Caco-2 (cell line): Measurements from ENCODE around the gene HLF. TPM values are rescaled to one million over a fixed set of nuclear protein-coding genes. Genes with fewer than 3 reads are reported as not detected.

Source experiments
- BruUV-seq: library from RNA; stranded (reverse); fragments of 400-500 nt; replicated peaks from 2 replicates; lab custom pipeline; 2021; lab: Mats Ljungman, UMichigan
- CTCF ChIA-PET: fragments of 300-600 bp; sonication (Branson Sonifier 250); formaldehyde crosslinking; loops from one replicate; lab custom pipeline; 2022; ENCODE audit warnings: antibody characterized with exemption; lab: Charles Lee
- POLR2A ChIA-PET: fragments of 300-600 bp; sonication (Branson Sonifier 250); formaldehyde crosslinking; loops from one replicate; lab custom pipeline; 2022; ENCODE audit warnings: antibody characterized with exemption; lab: Charles Lee
- DNase-seq, 2 experiments: peaks; one replicate each; pipeline versions ENCODE4 v3.0.0 to v3.0.0-alpha.2; 2020 to 2022
- H3K27me3 ChIP-seq: replicated peaks from 2 replicates; pipeline ENCODE4 v1.6.0; 2011; ENCODE audit warnings: low read length; ENCODE audit not compliant: control insufficient read depth, insufficient read depth
- H3K36me3 ChIP-seq: 2 replicates; pipeline ENCODE4 v1.5.1; 2011; ENCODE audit warnings: low read length; ENCODE audit not compliant: control insufficient read depth, insufficient read depth
- H3K4me1 ChIP-seq: fragments of 250-450 bp; sonication (Bioruptor Pico); 2 replicates; pipeline ENCODE4 v1.5.1; 2020; ENCODE audit warnings: mild to moderate bottlenecking
- H3K4me3 ChIP-seq: 2 replicates; pipeline ENCODE4 v1.5.1; 2011; ENCODE audit warnings: low read depth, mild to moderate bottlenecking, control low read depth, low read length
- H3K9me3 ChIP-seq: fragments of 250-450 bp; sonication (Bioruptor Pico); 2 replicates; pipeline ENCODE4 v1.5.1; 2020; ENCODE audit warnings: mild to moderate bottlenecking, moderate library complexity
- H3K27ac Mint-ChIP-seq: one replicate; pipeline ENCODE4 v1.8.0; 2022; ENCODE audit warnings: mixed read lengths; ENCODE audit not compliant: unreplicated experiment
- H3K27me3 Mint-ChIP-seq: one replicate; pipeline ENCODE4 v1.8.0; 2022; ENCODE audit warnings: mixed read lengths; ENCODE audit not compliant: insufficient read depth, unreplicated experiment
- H3K36me3 Mint-ChIP-seq: one replicate; pipeline ENCODE4 v1.8.0; 2022; ENCODE audit warnings: mild to moderate bottlenecking, mixed read lengths; ENCODE audit not compliant: insufficient read depth, unreplicated experiment
- H3K4me1 Mint-ChIP-seq: one replicate; pipeline ENCODE4 v1.8.0; 2022; ENCODE audit warnings: low read depth, mixed read lengths; ENCODE audit not compliant: unreplicated experiment
- H3K4me3 Mint-ChIP-seq: one replicate; pipeline ENCODE4 v1.8.0; 2022; ENCODE audit warnings: mild to moderate bottlenecking, moderate library complexity, mixed read lengths; ENCODE audit not compliant: unreplicated experiment
- H3K9me3 Mint-ChIP-seq: one replicate; pipeline ENCODE4 v1.8.0; 2022; ENCODE audit warnings: mixed read lengths; ENCODE audit not compliant: unreplicated experiment
- intact Hi-C: fragments of 100-400 bp; cut with micrococcal nuclease; formaldehyde crosslinking; loops from one replicate; pipeline ENCODE4 v1.10.0; 2022; ENCODE audit not compliant: unreplicated experiment
- total RNA-seq: library from RNA; stranded (reverse); gene quantifications from 2 replicates; pipeline ENCODE4 v1.2.3, GENCODE V29; 2022
- TF ChIP-seq, protein P1 (sequence below), 2 experiments: fragments of 200-600 bp in 1 of 2; IDR thresholded peaks; 1 replicate in 1 of 2; 2 replicates in 1 of 2; pipeline versions ENCODE4 v1.5.1 to v1.8.0; 2011 to 2022; ENCODE audit warnings: antibody characterized with exemption in 1 of 2, control low read depth in 1 of 2, inconsistent platforms in 1 of 2, low read depth in 1 of 2, low read length in 1 of 2, mild to moderate bottlenecking in 1 of 2, moderate library complexity in 1 of 2; ENCODE audit not compliant: insufficient read depth in 1 of 2, severe bottlenecking in 1 of 2, unreplicated experiment in 1 of 2

The HLF gene
- total RNA-seq, 1 experiment from 2014 or later: 19.8 TPM

DNA sequence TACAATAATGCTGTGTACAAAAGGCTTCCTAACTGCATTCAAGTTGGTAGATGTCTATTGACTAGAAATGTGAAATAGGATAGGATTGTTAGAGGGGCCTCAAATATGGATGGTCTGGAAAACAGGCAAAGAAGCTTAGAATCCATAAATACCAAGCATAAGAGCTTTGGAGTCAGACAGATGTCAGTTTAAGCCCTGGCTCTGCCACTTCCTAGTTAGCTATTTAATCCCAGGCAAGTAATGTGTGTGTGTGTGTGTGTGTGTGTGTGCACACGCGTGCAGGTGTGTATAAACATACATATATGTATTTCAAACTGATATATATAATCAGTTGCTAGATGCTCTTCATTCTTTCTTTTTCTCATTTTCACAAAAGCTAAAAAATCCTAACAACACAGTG is 90.2 kb downstream of the HLF start:
- no TSS peak for BruUV-seq
- CTCF ChIA-PET: interaction anchor here (1.0 kb wide), 1 partner anchor 59 kb away, joined by 3 read pairs; no protein-coding TSS in a partner anchor

DNA sequence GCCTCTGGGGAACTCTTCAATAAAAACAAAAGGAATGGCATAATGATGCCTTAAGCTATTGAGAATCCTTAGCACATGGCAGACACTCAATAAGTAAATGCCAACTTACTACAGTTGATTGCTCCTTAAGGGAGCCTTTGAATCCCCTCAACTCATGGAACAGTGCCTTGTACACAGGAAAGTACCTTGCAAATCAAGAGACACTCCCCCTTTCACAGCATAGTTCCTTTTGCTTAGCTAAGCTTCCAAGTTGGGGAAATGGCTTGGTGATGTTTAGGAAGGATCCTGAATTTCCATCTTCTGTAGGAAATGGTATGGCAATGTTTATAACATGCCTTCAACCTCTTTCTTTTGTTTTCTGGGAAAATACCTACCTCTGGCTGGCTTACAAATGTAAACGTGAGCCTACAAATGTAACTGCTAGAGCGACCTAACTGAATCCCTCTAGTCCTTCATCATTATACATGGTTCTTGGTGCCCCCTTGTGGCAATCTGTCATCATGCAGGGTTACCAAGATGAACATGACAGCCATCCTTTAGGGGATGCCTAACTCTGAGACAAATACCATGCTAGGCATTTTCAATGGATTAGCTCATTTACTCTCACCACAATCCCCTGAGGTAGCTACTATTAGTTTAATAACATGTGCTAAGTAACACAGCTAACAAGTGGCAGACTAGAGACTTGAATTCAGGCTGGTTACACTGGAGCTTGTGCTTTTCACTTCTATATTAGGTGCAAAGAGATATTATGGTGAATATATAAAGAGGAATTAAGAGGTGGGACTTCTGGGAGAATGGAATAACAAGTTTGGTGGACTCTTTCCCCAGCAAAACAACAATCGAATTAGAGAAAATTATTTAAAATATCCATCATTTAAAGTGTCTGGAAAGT is 91.9 kb downstream of the HLF start:
- intact Hi-C loops: loop anchor here (1.0 kb wide), 1 partner anchor 158 kb away; no protein-coding TSS in a partner anchor
- H3K27me3 ChIP-seq: no peaks in the 10 kb centered on the region
- H3K9me3 Mint-ChIP-seq: peaks cover 12% of the 10 kb centered on the region
- no peak overlapping the region for H3K4me3 ChIP-seq
- TF ChIP-seq, protein P1, sequence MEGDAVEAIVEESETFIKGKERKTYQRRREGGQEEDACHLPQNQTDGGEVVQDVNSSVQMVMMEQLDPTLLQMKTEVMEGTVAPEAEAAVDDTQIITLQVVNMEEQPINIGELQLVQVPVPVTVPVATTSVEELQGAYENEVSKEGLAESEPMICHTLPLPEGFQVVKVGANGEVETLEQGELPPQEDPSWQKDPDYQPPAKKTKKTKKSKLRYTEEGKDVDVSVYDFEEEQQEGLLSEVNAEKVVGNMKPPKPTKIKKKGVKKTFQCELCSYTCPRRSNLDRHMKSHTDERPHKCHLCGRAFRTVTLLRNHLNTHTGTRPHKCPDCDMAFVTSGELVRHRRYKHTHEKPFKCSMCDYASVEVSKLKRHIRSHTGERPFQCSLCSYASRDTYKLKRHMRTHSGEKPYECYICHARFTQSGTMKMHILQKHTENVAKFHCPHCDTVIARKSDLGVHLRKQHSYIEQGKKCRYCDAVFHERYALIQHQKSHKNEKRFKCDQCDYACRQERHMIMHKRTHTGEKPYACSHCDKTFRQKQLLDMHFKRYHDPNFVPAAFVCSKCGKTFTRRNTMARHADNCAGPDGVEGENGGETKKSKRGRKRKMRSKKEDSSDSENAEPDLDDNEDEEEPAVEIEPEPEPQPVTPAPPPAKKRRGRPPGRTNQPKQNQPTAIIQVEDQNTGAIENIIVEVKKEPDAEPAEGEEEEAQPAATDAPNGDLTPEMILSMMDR (IDR thresholded peaks at IDR 0.05; ENCODE audit: insufficient read depth in 1 of 2, low read depth in 1 of 2, low read length in 1 of 2, severe bottlenecking in 1 of 2, unreplicated experiment in 1 of 2): peak; percentile 80 to 85
- no peaks in the 10 kb centered on the region for H3K36me3 Mint-ChIP-seq
- DNase-seq: peak; percentile 80 to 84
- H3K4me3 Mint-ChIP-seq: no peak overlapping the region
- no peaks in the 10 kb centered on the region for H3K36me3 ChIP-seq
- no peaks in the 10 kb centered on the region for H3K4me1 ChIP-seq
- no peaks in the 10 kb centered on the region for H3K27me3 Mint-ChIP-seq
- no TSS peak for BruUV-seq
- ChIA-PET POLR2A (no interaction called here), CTCF (interaction anchor here (0.6 to 2.5 kb wide), 9 partner anchors 8 to 364 kb away, joined by 3 to 9 read pairs (median 4); no protein-coding TSS in a partner anchor)
- H3K27ac Mint-ChIP-seq: no peak overlapping the region
- peaks cover 6% of the 10 kb centered on the region for H3K4me1 Mint-ChIP-seq
- no peaks in the 10 kb centered on the region for H3K9me3 ChIP-seq

More for the DNA sequence above, 90.2 kb downstream of the HLF start:
- Histone ChIP-seq H3K9me3 (no peaks in the 10 kb centered on the region), H3K4me3 (no peak overlapping the region), H3K4me1 (no peaks in the 10 kb centered on the region), H3K27me3 (no peaks in the 10 kb centered on the region), H3K36me3 (no peaks in the 10 kb centered on the region)
- H3K4me3 Mint-ChIP-seq: no peak overlapping the region
- peaks cover 6% of the 10 kb centered on the region for H3K4me1 Mint-ChIP-seq
- no peaks in the 10 kb centered on the region for H3K36me3 Mint-ChIP-seq
- no peaks in the 10 kb centered on the region for H3K9me3 Mint-ChIP-seq
- DNase-seq: no peak
- no peak overlapping the region for H3K27ac Mint-ChIP-seq
- intact Hi-C loops: no loop called here
- H3K27me3 Mint-ChIP-seq: no peaks in the 10 kb centered on the region
- TF ChIP-seq, protein P1 (IDR thresholded peaks at IDR 0.05; ENCODE audit: insufficient read depth in 1 of 2, low read depth in 1 of 2, low read length in 1 of 2, severe bottlenecking in 1 of 2, unreplicated experiment in 1 of 2): no peak
- POLR2A ChIA-PET: interaction anchor here (0.6 kb wide), 1 partner anchor 116 kb away, joined by 3 read pairs; no protein-coding TSS in a partner anchor

DNA sequence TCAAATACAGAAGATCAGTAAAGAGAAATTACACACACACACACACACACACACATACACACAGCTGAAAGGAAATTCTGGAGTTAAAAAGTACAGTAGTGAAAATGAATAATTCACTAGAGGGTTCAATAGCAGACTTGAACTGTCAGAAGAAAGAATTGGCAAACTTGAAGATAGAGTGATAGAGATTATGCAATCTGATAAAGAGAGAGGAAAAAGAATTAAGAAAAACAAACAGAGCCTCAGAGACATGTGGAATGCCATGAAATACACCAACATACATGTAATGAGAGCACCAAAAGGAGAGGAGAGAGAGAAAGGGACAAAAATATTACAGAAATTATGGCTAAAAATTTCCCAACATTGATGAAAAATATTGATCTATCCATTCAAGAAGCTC is 96.2 kb downstream of the HLF start:
- Mint-ChIP-seq H3K27ac (no peak overlapping the region), H3K27me3 (no peaks in the 10 kb centered on the region), H3K4me3 (no peak overlapping the region), H3K36me3 (no peaks in the 10 kb centered on the region), H3K9me3 (peaks cover 14% of the 10 kb centered on the region), H3K4me1 (peaks cover 6% of the 10 kb centered on the region)
- Histone ChIP-seq H3K4me3 (no peak overlapping the region), H3K9me3 (no peaks in the 10 kb centered on the region), H3K36me3 (no peaks in the 10 kb centered on the region), H3K27me3 (no peaks in the 10 kb centered on the region), H3K4me1 (no peaks in the 10 kb centered on the region)
- BruUV-seq: no TSS peak
- DNase-seq: no peak
- ChIA-PET POLR2A (no interaction called here), CTCF (no interaction called here)
- TF ChIP-seq, protein P1 (IDR thresholded peaks at IDR 0.05; ENCODE audit: insufficient read depth in 1 of 2, low read depth in 1 of 2, low read length in 1 of 2, severe bottlenecking in 1 of 2, unreplicated experiment in 1 of 2): no peak
- intact Hi-C loops: no loop called here
